NCI-H345 treated with DMSO at 0.1 percent for 48 hours (cell line): Measurements from ENCODE around the gene TDRD12.
"Not testable (repeated sequence)": the region's sequence is repeated elsewhere in the genome, so short reads cannot be mapped to it uniquely, and the experiment has no call there.

ENCODE experiments used
- DNase-seq: peaks from one replicate; lab custom pipeline; 2025; ENCODE audit not compliant: unreplicated experiment; lab: John Stamatoyannopoulos, UW

The TDRD12 gene

DNA sequence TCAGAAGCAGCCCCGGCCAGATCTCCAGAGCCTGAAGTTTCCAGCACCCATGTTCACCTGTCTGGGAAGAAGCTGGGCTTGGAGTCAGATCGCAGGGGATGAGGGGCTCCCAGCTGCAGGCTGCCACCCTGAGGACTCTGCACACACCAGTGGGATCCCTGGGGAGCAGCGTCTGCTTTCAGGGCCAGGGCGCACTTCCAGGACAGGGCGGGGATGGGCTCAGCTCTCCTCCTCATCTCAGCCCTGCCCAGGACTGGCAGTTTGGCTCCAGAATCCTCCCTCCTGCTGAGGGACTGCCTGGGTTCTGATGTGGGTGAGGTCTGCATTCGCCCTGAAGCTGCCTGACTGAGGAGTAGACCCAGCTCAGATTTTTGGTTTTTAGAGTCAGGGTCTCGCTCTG lies 146.5 kb downstream of the TDRD12 start:
- no peak for DNase-seq

DNA sequence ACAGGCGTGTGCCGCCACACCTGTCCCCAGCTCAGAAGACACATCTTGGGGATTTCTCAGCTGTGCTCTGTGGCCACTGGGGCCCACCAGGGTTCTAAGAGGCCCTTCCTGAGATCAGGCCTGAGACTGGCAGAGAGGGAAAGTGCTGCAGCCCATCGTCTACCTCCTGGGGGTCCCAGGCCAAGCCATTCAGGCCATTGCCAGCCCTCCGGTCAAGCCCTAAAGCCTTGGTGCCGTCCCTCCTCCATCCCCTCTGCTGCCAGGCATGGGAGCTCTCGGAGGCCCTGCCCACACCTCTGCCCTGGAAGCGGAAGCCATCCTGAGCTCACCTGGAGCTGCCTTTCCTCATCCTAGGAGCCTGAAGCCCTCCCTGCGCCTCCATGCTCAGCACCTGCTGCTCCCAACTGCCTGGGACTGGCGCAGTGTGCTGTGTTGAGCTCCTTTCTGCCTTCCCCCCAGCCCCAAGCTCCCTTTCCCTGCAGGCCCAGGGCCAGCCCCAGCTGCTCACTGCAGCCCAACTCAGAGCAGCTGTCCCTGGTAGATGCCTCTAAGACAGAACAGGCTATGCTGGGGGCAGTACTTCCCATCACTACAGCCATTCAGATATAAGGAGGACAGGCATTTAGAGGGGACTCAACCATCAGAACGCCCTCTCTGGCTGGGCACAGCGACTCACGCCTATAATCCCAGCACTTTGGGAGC lies 147.1 kb downstream of the TDRD12 start:
- DNase-seq = no peak

- not testable (repeated sequence) for DNase-seq
Measured at GRCh38 chr19:32867436-32867835, 147.9 kb downstream of the TDRD12 start.

GRCh38 chr19:32868206-32868950 lies 148.8 kb downstream of the TDRD12 start:
- no peak for DNase-seq

GRCh38 chr19:32869369-32869965 lies 149.9 kb downstream of the TDRD12 start, which contains the start of gene SLC7A9:
TSS of gene SLC7A9 (minus strand) at chr19:32869767. CDS start at chr19:32868534, 1,233 bp downstream.
- no peak for DNase-seq

GRCh38 chr19:32869966-32870573 lies 150.5 kb downstream of the TDRD12 start:
- no peak for DNase-seq

GRCh38 chr19:32870981-32871451 lies 151.4 kb downstream of the TDRD12 start:
- no peak for DNase-seq

- no peak for DNase-seq
Measured at GRCh38 chr19:32872391-32872790, 152.8 kb downstream of the TDRD12 start.

DNA sequence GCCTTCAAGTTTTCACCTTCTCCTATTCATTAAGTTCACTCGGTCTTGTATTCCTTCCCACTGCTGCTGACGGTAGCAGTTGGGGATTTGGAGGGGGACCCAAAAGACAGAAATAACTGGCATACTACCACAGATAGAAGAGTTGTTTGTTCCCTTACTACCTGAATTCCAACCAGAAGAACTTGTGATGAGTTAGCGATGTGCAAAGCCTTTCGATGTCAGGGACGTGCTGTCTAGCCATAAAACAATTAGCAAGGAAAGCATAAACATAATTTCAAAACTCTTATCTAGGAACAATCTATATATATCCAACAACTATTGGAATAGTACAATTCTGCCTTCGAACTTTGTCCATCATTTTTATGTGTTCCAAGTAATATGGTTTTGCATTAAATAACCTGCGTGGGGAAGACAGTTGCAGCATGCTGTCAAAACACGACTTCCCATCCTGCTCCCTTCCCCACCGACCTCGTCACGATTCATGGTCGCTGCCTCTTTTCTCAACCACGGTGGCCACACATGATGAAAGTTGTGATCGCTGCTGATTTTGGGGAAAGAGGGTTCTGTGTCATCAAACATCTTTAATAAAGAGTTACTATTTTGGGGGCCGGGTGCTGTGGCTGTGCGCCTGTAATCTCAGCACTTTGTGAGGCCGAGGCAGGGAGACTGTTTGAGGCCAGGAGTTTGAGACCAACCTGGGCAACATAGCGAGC lies 153.8 kb downstream of the TDRD12 start:
- no peak for DNase-seq

DNA sequence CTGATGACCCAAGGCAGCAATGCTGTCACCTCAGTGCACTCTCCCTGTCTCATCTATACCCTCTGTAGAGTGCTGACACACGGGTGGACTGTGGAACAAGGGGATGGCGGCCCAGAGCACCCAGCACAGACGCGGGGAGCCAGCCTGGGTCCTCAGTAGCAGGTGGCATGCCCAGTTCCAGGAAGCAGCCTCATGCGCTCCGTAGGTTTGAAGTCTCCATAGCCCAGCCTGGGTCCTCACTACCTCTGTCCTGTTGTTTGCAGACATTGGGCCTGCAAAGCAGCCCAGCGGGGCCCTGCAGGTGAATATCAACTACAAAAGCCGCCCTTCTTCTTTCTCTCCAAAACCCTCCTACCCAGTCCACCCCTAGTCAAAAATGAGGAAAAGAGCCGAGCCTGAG lies 155.0 kb downstream of the TDRD12 start:
- DNase-seq = no peak

GRCh38 chr19:32875428-32875827 lies 155.9 kb downstream of the TDRD12 start:
- no peak for DNase-seq

GRCh38 chr19:32876236-32876918 lies 156.8 kb downstream of the TDRD12 start:
- DNase-seq = no peak

GRCh38 chr19:32876919-32877285 lies 157.3 kb downstream of the TDRD12 start:
- DNase-seq = no peak
